ENCODE results near the gene EFCAB5. TPM values are rescaled to one million over a fixed set of nuclear protein-coding genes. Genes with fewer than 3 reads are reported as not detected.

Gene EFCAB5
- total RNA-seq, 1 donor from 2014 or later: 1.1 TPM

DNA sequence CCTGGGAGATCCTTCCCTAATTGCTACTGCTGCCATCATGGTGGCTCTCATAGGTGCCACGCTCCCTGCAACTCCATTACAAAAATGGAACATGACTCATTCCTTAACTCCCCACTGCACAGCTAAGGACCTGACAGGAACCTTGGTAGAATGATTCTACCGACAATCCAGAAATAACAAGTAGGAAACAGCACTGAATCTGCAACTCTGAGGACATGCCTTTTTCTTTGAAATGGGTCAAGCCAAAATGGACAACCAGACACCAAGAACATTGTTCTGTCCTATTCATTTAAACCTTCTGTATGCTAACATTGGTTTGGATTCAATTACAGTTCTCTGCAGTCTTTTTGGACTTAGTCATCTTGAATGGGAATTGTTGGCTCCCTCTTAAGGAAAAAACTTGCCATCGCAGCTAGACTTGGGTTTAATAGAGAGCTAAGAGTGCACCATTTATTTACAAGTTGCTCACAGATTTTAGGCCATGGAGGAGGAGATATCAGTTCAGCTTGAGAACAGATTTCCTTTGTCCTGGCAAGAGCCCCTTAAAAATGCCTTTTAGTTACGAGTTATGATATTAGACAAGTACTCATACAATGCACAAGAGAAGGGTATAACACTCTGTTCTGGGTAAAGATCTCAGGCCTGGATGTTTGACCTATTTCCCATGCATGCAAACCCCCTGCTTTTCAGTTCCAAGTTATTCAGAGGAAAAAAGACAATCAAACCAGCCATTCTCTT, 154.2 kb downstream of the EFCAB5 start:
- TF ChIP-seq, protein P1, sequence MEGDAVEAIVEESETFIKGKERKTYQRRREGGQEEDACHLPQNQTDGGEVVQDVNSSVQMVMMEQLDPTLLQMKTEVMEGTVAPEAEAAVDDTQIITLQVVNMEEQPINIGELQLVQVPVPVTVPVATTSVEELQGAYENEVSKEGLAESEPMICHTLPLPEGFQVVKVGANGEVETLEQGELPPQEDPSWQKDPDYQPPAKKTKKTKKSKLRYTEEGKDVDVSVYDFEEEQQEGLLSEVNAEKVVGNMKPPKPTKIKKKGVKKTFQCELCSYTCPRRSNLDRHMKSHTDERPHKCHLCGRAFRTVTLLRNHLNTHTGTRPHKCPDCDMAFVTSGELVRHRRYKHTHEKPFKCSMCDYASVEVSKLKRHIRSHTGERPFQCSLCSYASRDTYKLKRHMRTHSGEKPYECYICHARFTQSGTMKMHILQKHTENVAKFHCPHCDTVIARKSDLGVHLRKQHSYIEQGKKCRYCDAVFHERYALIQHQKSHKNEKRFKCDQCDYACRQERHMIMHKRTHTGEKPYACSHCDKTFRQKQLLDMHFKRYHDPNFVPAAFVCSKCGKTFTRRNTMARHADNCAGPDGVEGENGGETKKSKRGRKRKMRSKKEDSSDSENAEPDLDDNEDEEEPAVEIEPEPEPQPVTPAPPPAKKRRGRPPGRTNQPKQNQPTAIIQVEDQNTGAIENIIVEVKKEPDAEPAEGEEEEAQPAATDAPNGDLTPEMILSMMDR (IDR thresholded peaks at IDR 0.05): peak in 2 of 3 experiments; percentile 49 to 60
- no peaks in the 10 kb centered on the region for H3K36me3 ChIP-seq
- H3K27ac ChIP-seq: peak overlapping the region; percentile 44 to 55
- no peak for DNase-seq (ENCODE audit: low spot score in 2 of 2)
- H3K27me3 ChIP-seq: no peaks in the 10 kb centered on the region
- intact Hi-C loops (cut with DNase I): loop anchor here (10.0 kb wide), 1 partner anchor 451 kb away; no protein-coding TSS in a partner anchor
- no peak overlapping the region for H3K4me3 ChIP-seq
- H3K4me1 ChIP-seq: no peaks in the 10 kb centered on the region
- no peaks in the 10 kb centered on the region for H3K9me3 ChIP-seq

DNA sequence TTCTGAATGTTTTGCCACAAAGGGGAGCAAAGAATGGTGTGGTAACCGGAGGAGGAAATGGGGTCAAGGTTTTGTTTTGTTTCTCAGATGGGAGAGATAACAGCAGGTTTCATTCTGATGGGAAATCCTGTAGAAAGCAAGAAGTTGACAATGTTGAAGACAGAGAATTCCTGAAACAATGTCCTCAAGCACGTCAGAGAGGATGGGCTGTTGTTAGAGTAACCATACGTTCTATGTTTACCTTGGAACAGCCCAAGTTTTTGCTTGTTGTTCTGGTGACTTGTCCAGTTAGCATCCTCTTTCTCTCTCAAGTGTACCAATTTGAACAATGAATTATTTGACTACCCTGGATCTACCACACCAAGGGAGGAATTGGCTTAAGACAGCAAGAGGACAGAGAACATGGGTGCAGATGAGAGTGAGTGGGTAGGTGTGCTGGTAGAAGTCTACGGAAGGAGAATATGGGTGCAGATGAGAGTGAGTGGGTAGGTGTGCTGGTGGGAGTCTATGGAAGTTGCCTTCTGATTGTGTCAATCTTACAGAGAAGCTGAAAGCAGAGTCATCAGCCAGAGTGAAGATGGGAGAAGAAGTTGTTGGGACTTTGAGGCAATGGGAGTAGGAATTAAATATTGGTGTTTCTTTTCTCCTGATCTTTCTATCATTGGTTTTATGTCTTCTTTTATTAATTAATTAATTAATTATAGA, 160.4 kb downstream of the EFCAB5 start:
- no peaks in the 10 kb centered on the region for H3K9me3 ChIP-seq
- H3K27ac ChIP-seq: no peak overlapping the region
- no peaks in the 10 kb centered on the region for H3K27me3 ChIP-seq
- no peak for DNase-seq (ENCODE audit: low spot score in 2 of 2)
- no peaks in the 10 kb centered on the region for H3K36me3 ChIP-seq
- intact Hi-C loops (cut with DNase I): no loop called here
- no peak overlapping the region for H3K4me3 ChIP-seq
- TF ChIP-seq, protein P1 (IDR thresholded peaks at IDR 0.05): no peak
- H3K4me1 ChIP-seq: no peaks in the 10 kb centered on the region

GRCh38 chr17:30103921-30104320, 162.5 kb downstream of the EFCAB5 start:
- Histone ChIP-seq H3K27me3 (no peaks in the 10 kb centered on the region), H3K36me3 (no peaks in the 10 kb centered on the region), H3K9me3 (no peaks in the 10 kb centered on the region), H3K27ac (no peak overlapping the region), H3K4me3 (no peak overlapping the region), H3K4me1 (no peaks in the 10 kb centered on the region)
- DNase-seq (ENCODE audit: low spot score in 2 of 2): no peak
- TF ChIP-seq, protein P1 (IDR thresholded peaks at IDR 0.05): no peak
- intact Hi-C loops (cut with DNase I): loop anchor here (1.0 to 2.0 kb wide), 2 partner anchors 174 to 233 kb away; no protein-coding TSS in a partner anchor

GRCh38 chr17:30104575-30105339, 163.3 kb downstream of the EFCAB5 start:
- Histone ChIP-seq H3K36me3 (no peaks in the 10 kb centered on the region), H3K4me1 (no peaks in the 10 kb centered on the region), H3K9me3 (no peaks in the 10 kb centered on the region), H3K4me3 (peak overlapping the region; percentile 54 to 65), H3K27me3 (no peaks in the 10 kb centered on the region), H3K27ac (no peak overlapping the region)
- intact Hi-C loops (cut with DNase I): loop anchor here (1.0 to 2.0 kb wide), 2 partner anchors 174 to 232 kb away; no protein-coding TSS in a partner anchor
- DNase-seq (ENCODE audit: low spot score in 2 of 2): peak; percentile 36 to 87
- TF ChIP-seq, protein P1 (IDR thresholded peaks at IDR 0.05): peak; percentile 78 to 88 (median 84)

GRCh38 chr17:30112794-30113193, 171.4 kb downstream of the EFCAB5 start:
- intact Hi-C loops (cut with DNase I): loop anchor here (10.0 kb wide), 1 partner anchor 362 kb away; the partner anchor contains the start of gene GOSR1
- no peak for DNase-seq (ENCODE audit: low spot score in 2 of 2)
- H3K4me1 ChIP-seq: peaks cover 0 to under 1% of the 10 kb centered on the region in 2 donors
- no peak overlapping the region for H3K4me3 ChIP-seq
- H3K9me3 ChIP-seq: no peaks in the 10 kb centered on the region
- no peak overlapping the region for H3K27ac ChIP-seq
- no peaks in the 10 kb centered on the region for H3K36me3 ChIP-seq
- H3K27me3 ChIP-seq: no peaks in the 10 kb centered on the region
- TF ChIP-seq, protein P1 (IDR thresholded peaks at IDR 0.05): no peak

Data from ascending aorta (tissue), 2 donors.